H1 (cell line): Measurements from ENCODE around the gene UBE2F. TPM values are rescaled to one million over a fixed set of nuclear protein-coding genes. Genes with fewer than 3 reads are reported as not detected.

Experiments
- CTCF ChIA-PET: fragments of 300-600 bp; sonication (Branson Sonifier 250); formaldehyde crosslinking; loops from one replicate; lab custom pipeline; 2021; ENCODE audit not compliant: partially characterized antibody; lab: Charles Lee
- POLR2A ChIA-PET: fragments of 300-600 bp; sonication (Branson Sonifier 250); formaldehyde crosslinking; loops from one replicate; lab custom pipeline; 2021; ENCODE audit warnings: inconsistent platforms; ENCODE audit not compliant: partially characterized antibody; lab: Charles Lee
- DNase-seq, 2 experiments: peaks; one replicate each; pipeline versions ENCODE4 v3.0.0 to v3.0.0-alpha.2; 2010 to 2022; ENCODE audit warnings: low spot score in 2 of 2, low read depth in 1 of 2, mixed read lengths in 1 of 2
- FAIRE-seq: peaks from 2 replicates; lab custom pipeline; 2011; peaks lifted over from hg19 to GRCh38; lab: Jason Lieb, UNC
- H2AFZ ChIP-seq: 2 replicates; pipeline ENCODE4 v1.8.1; 2012; ENCODE audit warnings: low read length, inconsistent platforms
- H2AK5ac ChIP-seq: 2 replicates; pipeline ENCODE4 v1.6.1; 2013; ENCODE audit warnings: low read depth, low read length
- H2BK120ac ChIP-seq: replicated peaks from 2 replicates; pipeline ENCODE3; 2013; ENCODE audit warnings: low read depth, low read length, inconsistent platforms
- H2BK12ac ChIP-seq: 2 replicates; pipeline ENCODE4 v1.6.1; 2013; ENCODE audit warnings: low read depth, low read length
- H2BK15ac ChIP-seq: 2 replicates; pipeline ENCODE4 v1.6.1; 2013; ENCODE audit warnings: low read length
- H2BK20ac ChIP-seq: 2 replicates; pipeline ENCODE4 v1.6.1; 2013; ENCODE audit warnings: low read length
- H2BK5ac ChIP-seq: 2 replicates; pipeline ENCODE4 v1.6.1; 2013; ENCODE audit warnings: low read depth, low read length
- H3K14ac ChIP-seq: 2 replicates; pipeline ENCODE4 v1.6.1; 2013; ENCODE audit warnings: inconsistent platforms; ENCODE audit not compliant: insufficient read length
- H3K18ac ChIP-seq: 2 replicates; pipeline ENCODE4 v1.6.1; 2013; ENCODE audit warnings: low read length; ENCODE audit errors: extremely low read depth
- H3K23ac ChIP-seq: 2 replicates; pipeline ENCODE4 v1.6.1; 2013; ENCODE audit warnings: inconsistent platforms; ENCODE audit not compliant: insufficient read length
- H3K23me2 ChIP-seq: 2 replicates; pipeline ENCODE4 v1.6.1; 2013; ENCODE audit warnings: low read depth, low read length
- H3K27ac ChIP-seq: 2 replicates; pipeline ENCODE4 v1.6.1; 2011; ENCODE audit warnings: low read depth, low read length, inconsistent platforms
- H3K27me3 ChIP-seq, 4 experiments: replicated peaks in 1 of 4; 1 replicate in 1 of 4; 2 replicates in 3 of 4; pipeline versions ENCODE4 v1.6.1 to v1.8.1; 2011 to 2013; ENCODE audit warnings: low read length in 3 of 4, mild to moderate bottlenecking in 3 of 4, inconsistent platforms in 2 of 4, mixed read lengths in 2 of 4, moderate library complexity in 1 of 4; ENCODE audit not compliant: control insufficient read depth in 3 of 4, insufficient read depth in 3 of 4; ENCODE audit errors: extremely low read depth in 1 of 4
- H3K36me3 ChIP-seq, 4 experiments: 2 replicates each; pipeline versions ENCODE4 v1.6.1 to v1.8.1; 2011 to 2013; ENCODE audit warnings: mild to moderate bottlenecking in 4 of 4, low read length in 3 of 4, moderate library complexity in 2 of 4, control low read depth in 1 of 4, inconsistent platforms in 1 of 4; ENCODE audit not compliant: insufficient read depth in 4 of 4, control insufficient read depth in 2 of 4
- H3K4ac ChIP-seq: replicated peaks from 2 replicates; pipeline ENCODE3; 2013; ENCODE audit warnings: low read length, low read depth, mixed read lengths, inconsistent platforms; ENCODE audit not compliant: insufficient read length
- H3K4me1 ChIP-seq, 4 experiments: replicated peaks in 1 of 4; 1 replicate in 1 of 4; 2 replicates in 3 of 4; pipeline versions ENCODE4 v1.6.1 to v1.8.1; 2011 to 2013; ENCODE audit warnings: low read length in 3 of 4, inconsistent platforms in 2 of 4, mixed read lengths in 1 of 4; ENCODE audit not compliant: insufficient read depth in 4 of 4, control insufficient read depth in 3 of 4
- H3K4me2 ChIP-seq, 2 experiments: 2 replicates each; pipeline versions ENCODE4 v1.6.1 to v1.8.1; 2011 to 2013; ENCODE audit warnings: low read depth in 2 of 2, low read length in 2 of 2, control low read depth in 1 of 2, inconsistent platforms in 1 of 2, mild to moderate bottlenecking in 1 of 2; ENCODE audit not compliant: insufficient read depth in 1 of 2
- H3K4me3 ChIP-seq, 4 experiments: fragments of 200-600, 300-600 bp in 1 of 4; sonication (generic), shearing (Covaris generic), sonication (Bioruptor Twin) in 1 of 4; 2 replicates each; pipeline versions ENCODE4 v1.5.1 to v1.8.1; 2011 to 2016; ENCODE audit warnings: low read length in 4 of 4, low read depth in 3 of 4, control low read depth in 2 of 4, inconsistent platforms in 2 of 4, mild to moderate bottlenecking in 2 of 4, mixed read lengths in 1 of 4, moderate library complexity in 1 of 4; ENCODE audit not compliant: insufficient read depth in 2 of 4; ENCODE audit errors: extremely low read depth in 1 of 4
- H3K56ac ChIP-seq: replicated peaks from 2 replicates; pipeline ENCODE3; 2013; ENCODE audit warnings: low read depth, mild to moderate bottlenecking, mixed read lengths, low read length, inconsistent platforms; ENCODE audit not compliant: insufficient read length
- H3K79me1 ChIP-seq: 2 replicates; pipeline ENCODE4 v1.6.1; 2013; ENCODE audit warnings: low read depth, low read length, control low read depth
- H3K79me2 ChIP-seq, 2 experiments: 2 replicates each; pipeline versions ENCODE4 v1.6.1 to v1.8.1; 2012 to 2013; ENCODE audit warnings: low read length in 2 of 2, mild to moderate bottlenecking in 2 of 2, inconsistent platforms in 1 of 2; ENCODE audit not compliant: insufficient read depth in 2 of 2, control insufficient read depth in 1 of 2
- H3K9ac ChIP-seq, 4 experiments: replicated peaks in 1 of 4; 1 replicate in 1 of 4; 2 replicates in 3 of 4; pipeline versions ENCODE4 v1.6.1 to v1.8.1; 2011 to 2013; ENCODE audit warnings: low read depth in 3 of 4, low read length in 3 of 4, control low read depth in 2 of 4, mild to moderate bottlenecking in 2 of 4, moderate library complexity in 2 of 4, inconsistent platforms in 1 of 4; ENCODE audit errors: extremely low read depth in 1 of 4
- H3K9me3 ChIP-seq, 2 experiments: 2 replicates each; pipeline versions ENCODE4 v1.6.1 to v1.8.1; 2012 to 2013; ENCODE audit warnings: mild to moderate bottlenecking in 2 of 2, moderate library complexity in 2 of 2, control low read depth in 1 of 2, inconsistent platforms in 1 of 2, low read depth in 1 of 2, low read length in 1 of 2, mixed read lengths in 1 of 2; ENCODE audit not compliant: insufficient read depth in 2 of 2
- H4K20me1 ChIP-seq, 2 experiments: replicated peaks in 1 of 2; 2 replicates each; pipeline versions ENCODE3 to v1.8.1; 2011 to 2013; ENCODE audit warnings: inconsistent platforms in 2 of 2, low read length in 2 of 2, mild to moderate bottlenecking in 1 of 2; ENCODE audit not compliant: insufficient read depth in 2 of 2, control insufficient read depth in 1 of 2
- H4K5ac ChIP-seq: 2 replicates; pipeline ENCODE4 v1.6.1; 2013; ENCODE audit warnings: low read length, low read depth, mixed read lengths, inconsistent platforms; ENCODE audit not compliant: insufficient read length
- H4K8ac ChIP-seq: 2 replicates; pipeline ENCODE4 v1.8.0; 2013; ENCODE audit warnings: mild to moderate bottlenecking, moderate library complexity, low read length, inconsistent platforms; ENCODE audit not compliant: insufficient read depth; ENCODE audit errors: extremely low read depth
- H4K91ac ChIP-seq: replicated peaks from 2 replicates; pipeline ENCODE3; 2013; ENCODE audit warnings: low read length, mixed read lengths, inconsistent platforms; ENCODE audit not compliant: insufficient read length
- ASH2L ChIP-seq: fragments of 200-600, 300-600 bp; sonication (generic); IDR thresholded peaks from one replicate; pipeline ENCODE4 v1.7.1; 2017; ENCODE audit warnings: low read length
- BACH1 ChIP-seq: IDR thresholded peaks from 2 replicates; pipeline ENCODE4 v1.6.1; 2012; ENCODE audit warnings: low read length, improper control_type of control experiment
- CTBP2 ChIP-seq: IDR thresholded peaks from 2 replicates; pipeline ENCODE4 v1.7.0; 2011; ENCODE audit warnings: borderline replicate concordance, mild to moderate bottlenecking, moderate library complexity, mixed read lengths, low read length; ENCODE audit not compliant: insufficient read depth, insufficient read length
- GABPA ChIP-seq: IDR thresholded peaks from 2 replicates; pipeline ENCODE4 v1.6.1; 2011; ENCODE audit warnings: mild to moderate bottlenecking, low read length, moderate library complexity, borderline replicate concordance; ENCODE audit not compliant: insufficient read depth
- JUN ChIP-seq: IDR thresholded peaks from 2 replicates; pipeline ENCODE4 v1.6.1; 2011; ENCODE audit warnings: low read depth, mild to moderate bottlenecking, improper control_type of control experiment, low read length
- POLR2A ChIP-seq, 2 experiments: IDR thresholded peaks; 1 replicate in 1 of 2; 2 replicates in 1 of 2; pipeline ENCODE4 v1.6.1; 2011; ENCODE audit warnings: low read depth in 2 of 2, low read length in 2 of 2, mild to moderate bottlenecking in 2 of 2; ENCODE audit errors: control extremely low read depth in 1 of 2
- POLR2AphosphoS5 ChIP-seq: IDR thresholded peaks from 2 replicates; pipeline ENCODE4 v1.6.1; 2011; ENCODE audit warnings: low read depth, low read length
- RAD21 ChIP-seq, 2 experiments: IDR thresholded peaks in 1 of 2; conservative IDR thresholded peaks in 1 of 2; 2 replicates each; pipeline ENCODE4 v1.6.1; 2011; ENCODE audit warnings: low read depth in 2 of 2, low read length in 2 of 2, improper control_type of control experiment in 1 of 2, inconsistent platforms in 1 of 2, mild to moderate bottlenecking in 1 of 2, moderate library complexity in 1 of 2
- SIN3A ChIP-seq, 2 experiments: IDR thresholded peaks in 1 of 2; conservative IDR thresholded peaks in 1 of 2; 2 replicates each; pipeline ENCODE4 v1.6.1; 2011 to 2012; ENCODE audit warnings: low read length in 2 of 2, improper control_type of control experiment in 1 of 2, low read depth in 1 of 2, mild to moderate bottlenecking in 1 of 2
- SIRT6 ChIP-seq: IDR thresholded peaks from one replicate; pipeline ENCODE4 v1.7.1; 2012; ENCODE audit warnings: low read length, inconsistent platforms
- WGBS, 2 experiments: shearing (Covaris generic) in 1 of 2; methylation state at CpG; one replicate each; pipeline versions ENCODE4 v1.1.6 to v1.1.7; 2013 to 2015; ENCODE audit warnings: low lambda C conversion rate in 2 of 2, mixed read lengths in 2 of 2, inconsistent platforms in 1 of 2, low coverage in 1 of 2, missing lambda C conversion rate in 1 of 2; ENCODE audit not compliant: insufficient replicate concordance in 2 of 2, insufficient coverage in 1 of 2, insufficient read length in 1 of 2; ENCODE audit errors: extremely low coverage in 1 of 2, missing lambda C conversion rate in 1 of 2; 5-methylcytosine and 5-hydroxymethylcytosine counted together
- polyA plus RNA-seq, 7 experiments: library from polyadenylated mRNA; depleted of rRNA in 3 of 7; stranded (reverse) in 5 of 7; unstranded in 2 of 7; fragments of >200 nt in 5 of 7; fragments of 200-250 nt in 2 of 7; gene quantifications; 1 replicate in 5 of 7; 2 replicates in 1 of 7; 4 replicates in 1 of 7; pipeline versions ENCODE4 v1.2.1 to v1.2.3, GENCODE V29; 2011 to 2013; ENCODE audit warnings: missing spikeins in 2 of 7, mixed read lengths in 2 of 7
- total RNA-seq: library from RNA; stranded (reverse); fragmentation: NEBNext Ultra II Directional; extraction: Animal tissue kit (Norgen Biotek cat#: 25700); gene quantifications from 2 replicates; pipeline ENCODE4 v1.2.1, GENCODE V29; 2021
- TF ChIP-seq, protein P1 (sequence below), 3 experiments: IDR thresholded peaks; 1 replicate in 2 of 3; 2 replicates in 1 of 3; pipeline versions ENCODE4 v1.5.1 to v1.6.1; 2011; ENCODE audit warnings: low read length in 3 of 3, mild to moderate bottlenecking in 3 of 3, inconsistent platforms in 2 of 3, low read depth in 1 of 3, moderate library complexity in 1 of 3; ENCODE audit not compliant: insufficient read depth in 1 of 3; ENCODE audit errors: control extremely low read depth in 1 of 3

The UBE2F gene
- total and polyA plus RNA-seq, 2 of the 8 experiments (the other 6 are each of a cell fraction or from before 2014, with no cell fraction given): 43.3 to 59.8 TPM

- H2BK20ac ChIP-seq: no peak overlapping the region
- H3K4me2 ChIP-seq: no peak overlapping the region
- H3K23me2 ChIP-seq: no peaks in the 10 kb centered on the region
- WGBS, 2 experiments: 92% methylated on average over 2 of the region's 2 CpGs; no CpG with 5 or more reads in 1 of the 2 experiments
- no peaks in the 10 kb centered on the region for H4K20me1 ChIP-seq
- H2BK15ac ChIP-seq: no peak overlapping the region
- H3K4ac ChIP-seq: no peak overlapping the region
- ChIA-PET POLR2A (interaction anchor here (0.7 kb wide), 1 partner anchor 1338 kb away, joined by 3 read pairs; no protein-coding TSS in a partner anchor), CTCF (interaction anchor here (0.7 to 1.0 kb wide), 2 partner anchors 45 to 96 kb away, joined by 3 read pairs; no protein-coding TSS in a partner anchor)
- no peaks in the 10 kb centered on the region for H3K79me1 ChIP-seq
- H4K5ac ChIP-seq: no peak overlapping the region
- H4K91ac ChIP-seq: no peak overlapping the region
- FAIRE-seq: no peak
- no peak overlapping the region for H3K4me3 ChIP-seq
- H3K56ac ChIP-seq: no peak overlapping the region
- H3K9me3 ChIP-seq: peaks cover 0 to 2% of the 10 kb centered on the region in 2 experiments; a peak in 2 of 4 replicates
- H4K8ac ChIP-seq: no peak overlapping the region
- DNase-seq: no peak
- H3K79me2 ChIP-seq: no peaks in the 10 kb centered on the region
- H3K9ac ChIP-seq: no peak overlapping the region
- no peaks in the 10 kb centered on the region for H3K27me3 ChIP-seq
- no peak overlapping the region for H2BK12ac ChIP-seq
- H3K4me1 ChIP-seq: no peaks in the 10 kb centered on the region
- H2AFZ ChIP-seq: no peak overlapping the region
- no peak overlapping the region for H3K23ac ChIP-seq
- H3K27ac ChIP-seq: no peak overlapping the region
- no peaks in the 10 kb centered on the region for H3K36me3 ChIP-seq
- H2BK120ac ChIP-seq: no peak overlapping the region
- H3K14ac ChIP-seq: no peak overlapping the region
- no peak overlapping the region for H2BK5ac ChIP-seq
- no peak overlapping the region for H3K18ac ChIP-seq
- H2AK5ac ChIP-seq: no peak overlapping the region
- TF ChIP-seq SIN3A (conservative IDR thresholded peaks at IDR 0.05 in 1 of 2, IDR thresholded peaks at IDR 0.05 in 1 of 2; ENCODE audit: low read depth in 1 of 2, low read length in 2 of 2) (no peak), POLR2AphosphoS5 (no peak), JUN (no peak), RAD21 (IDR thresholded peaks at IDR 0.05 in 1 of 2, conservative IDR thresholded peaks at IDR 0.05 in 1 of 2; ENCODE audit: low read depth in 2 of 2, low read length in 2 of 2) (no peak), GABPA (no peak), CTBP2 (no peak), BACH1 (no peak), SIRT6 (no peak), POLR2A (IDR thresholded peaks at IDR 0.05; ENCODE audit: control extremely low read depth in 1 of 2, low read depth in 2 of 2, low read length in 2 of 2) (no peak), ASH2L (no peak)
- TF ChIP-seq, protein P1, sequence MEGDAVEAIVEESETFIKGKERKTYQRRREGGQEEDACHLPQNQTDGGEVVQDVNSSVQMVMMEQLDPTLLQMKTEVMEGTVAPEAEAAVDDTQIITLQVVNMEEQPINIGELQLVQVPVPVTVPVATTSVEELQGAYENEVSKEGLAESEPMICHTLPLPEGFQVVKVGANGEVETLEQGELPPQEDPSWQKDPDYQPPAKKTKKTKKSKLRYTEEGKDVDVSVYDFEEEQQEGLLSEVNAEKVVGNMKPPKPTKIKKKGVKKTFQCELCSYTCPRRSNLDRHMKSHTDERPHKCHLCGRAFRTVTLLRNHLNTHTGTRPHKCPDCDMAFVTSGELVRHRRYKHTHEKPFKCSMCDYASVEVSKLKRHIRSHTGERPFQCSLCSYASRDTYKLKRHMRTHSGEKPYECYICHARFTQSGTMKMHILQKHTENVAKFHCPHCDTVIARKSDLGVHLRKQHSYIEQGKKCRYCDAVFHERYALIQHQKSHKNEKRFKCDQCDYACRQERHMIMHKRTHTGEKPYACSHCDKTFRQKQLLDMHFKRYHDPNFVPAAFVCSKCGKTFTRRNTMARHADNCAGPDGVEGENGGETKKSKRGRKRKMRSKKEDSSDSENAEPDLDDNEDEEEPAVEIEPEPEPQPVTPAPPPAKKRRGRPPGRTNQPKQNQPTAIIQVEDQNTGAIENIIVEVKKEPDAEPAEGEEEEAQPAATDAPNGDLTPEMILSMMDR (IDR thresholded peaks at IDR 0.05; ENCODE audit: control extremely low read depth in 1 of 3, insufficient read depth in 1 of 3, low read depth in 1 of 3, low read length in 3 of 3): no peak
Measured at GRCh38 chr2:238053191-238053776, 86.5 kb downstream of the UBE2F start.
